ENCODE data around the gene ARHGEF18.

DNA sequence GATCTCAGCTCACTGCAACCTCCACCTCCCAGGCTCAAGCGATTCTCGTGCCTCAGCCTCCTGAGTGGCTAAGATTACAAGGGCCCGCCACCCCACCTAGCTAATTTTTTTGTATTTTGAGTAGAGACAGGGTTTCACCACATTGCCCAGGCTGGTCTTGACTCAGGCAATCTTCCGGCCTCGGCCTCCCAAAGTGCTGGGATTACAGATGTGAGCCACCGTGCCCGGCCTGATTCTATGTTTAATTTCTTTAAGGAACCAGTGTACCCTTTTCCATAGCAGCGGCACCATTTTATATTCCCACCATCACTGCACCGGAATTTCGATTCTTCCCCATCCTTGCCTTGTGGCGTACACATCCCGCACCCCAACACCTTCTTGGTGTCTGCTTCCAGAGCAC, 36.8 kb upstream of the ARHGEF18 start:
- TF ChIP-seq POLR2A (IDR thresholded peaks at IDR 0.05) (no peak), POLR2AphosphoS5 (IDR thresholded peaks at IDR 0.05) (no peak), EP300 (IDR thresholded peaks at IDR 0.05) (no peak)
